ENCODE data around the gene CCM2. TPM values are rescaled to one million over a fixed set of nuclear protein-coding genes. Genes with fewer than 3 reads are reported as not detected.

CCM2 gene
- polyA plus RNA-seq, 6 donors from 2014 or later: 69.3 to 136 (median 77.3) TPM

- ATAC-seq (ENCODE audit: low read depth in 2 of 2) (peak; percentile 74 to 91), DNase-seq (no peak)
- peaks cover 48 to 53% (median 51%) of the 10 kb centered on the region in 3 donors for H3K4me1 Mint-ChIP-seq
- H3K9me3 Mint-ChIP-seq: no peaks in the 10 kb centered on the region
- no peaks in the 10 kb centered on the region for H3K27me3 Mint-ChIP-seq
- peak overlapping the region in 5 of 6 donors; percentile 44 to 84 (median 78) for H3K27ac Mint-ChIP-seq
- H3K36me3 Mint-ChIP-seq: peaks cover 8 to 19% of the 10 kb centered on the region in 2 donors
- peak overlapping the region in 3 of 8 donors; percentile 18 to 59 (median 21) for H3K4me3 Mint-ChIP-seq
Measured at GRCh38 chr7:45050198-45050597, 50.2 kb downstream of the CCM2 start.

- Mint-ChIP-seq H3K27me3 (no peaks in the 10 kb centered on the region), H3K4me3 (peak overlapping the region in 1 of 8 donors; percentile 6), H3K9me3 (no peaks in the 10 kb centered on the region), H3K36me3 (peaks cover 8 to 25% of the 10 kb centered on the region in 2 donors), H3K4me1 (peaks cover 57 to 64% (median 63%) of the 10 kb centered on the region in 3 donors), H3K27ac (peak overlapping the region; percentile 35 to 85 (median 56))
- DNase-seq: no peak
- no peak for ATAC-seq (ENCODE audit: low read depth in 2 of 2)
Measured at GRCh38 chr7:45052011-45052410, 52.0 kb downstream of the CCM2 start.

GRCh38 chr7:45053401-45053800 lies 53.4 kb downstream of the CCM2 start:
- no peak for ATAC-seq (ENCODE audit: low read depth in 2 of 2)
- Mint-ChIP-seq H3K4me3 (no peak overlapping the region), H3K27ac (peak overlapping the region in 5 of 6 donors; percentile 62 to 87 (median 70)), H3K9me3 (no peaks in the 10 kb centered on the region), H3K36me3 (peaks cover 8 to 16% of the 10 kb centered on the region in 2 donors), H3K4me1 (peaks cover 58 to 77% (median 72%) of the 10 kb centered on the region in 3 donors), H3K27me3 (no peaks in the 10 kb centered on the region)
- no peak for DNase-seq

DNA sequence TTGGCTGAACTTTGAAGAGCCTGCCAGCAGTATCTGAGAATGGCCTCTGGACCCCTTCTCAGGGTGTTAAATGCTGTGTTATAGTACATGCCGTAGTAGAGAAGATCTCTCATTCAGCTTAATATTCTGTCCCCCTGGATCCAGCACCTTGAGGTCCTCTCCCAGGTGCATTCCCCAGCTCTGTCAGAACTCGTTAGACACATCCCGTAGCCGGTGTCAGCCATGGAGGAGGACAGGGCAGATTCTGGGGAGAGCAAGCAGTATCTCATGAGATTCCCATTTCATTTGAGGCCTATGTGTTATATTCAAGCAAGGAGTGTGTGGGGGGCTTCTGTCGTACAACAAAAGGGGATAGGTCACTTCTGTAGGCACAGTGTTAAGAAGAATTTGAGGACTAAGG lies 53.9 kb downstream of the CCM2 start:
- ATAC-seq (ENCODE audit: low read depth in 2 of 2) (no peak), DNase-seq (no peak)
- Mint-ChIP-seq H3K36me3 (peaks cover 8 to 16% of the 10 kb centered on the region in 2 donors), H3K4me3 (no peak overlapping the region), H3K4me1 (peaks cover 61 to 79% (median 75%) of the 10 kb centered on the region in 3 donors), H3K27ac (peak overlapping the region in 5 of 6 donors; percentile 17 to 85 (median 70)), H3K9me3 (no peaks in the 10 kb centered on the region), H3K27me3 (no peaks in the 10 kb centered on the region)

DNA sequence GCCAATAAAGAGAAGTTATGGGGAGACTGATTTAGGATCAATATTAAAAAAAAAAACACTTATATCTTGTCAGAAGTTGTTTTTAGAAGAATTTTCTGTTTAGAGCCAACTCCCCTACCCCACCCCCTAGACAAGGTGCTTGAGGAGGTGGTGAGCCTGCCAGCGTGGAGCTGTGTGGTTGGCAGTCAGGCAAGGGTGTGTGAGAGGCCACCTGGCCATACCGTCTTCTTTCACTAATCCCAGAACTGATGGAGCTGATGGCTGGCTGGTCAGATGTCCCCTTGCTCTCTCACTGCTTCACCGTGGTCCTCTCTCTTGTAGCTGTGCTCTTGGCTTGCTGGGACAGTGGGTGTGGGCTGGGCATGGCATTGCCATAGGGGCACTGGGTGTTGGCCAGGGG lies 54.4 kb downstream of the CCM2 start:
- DNase-seq (no peak), ATAC-seq (ENCODE audit: low read depth in 2 of 2) (no peak)
- peaks cover 8 to 16% of the 10 kb centered on the region in 2 donors for H3K36me3 Mint-ChIP-seq
- H3K9me3 Mint-ChIP-seq: no peaks in the 10 kb centered on the region
- H3K4me1 Mint-ChIP-seq: peaks cover 61 to 79% (median 75%) of the 10 kb centered on the region in 3 donors
- H3K27ac Mint-ChIP-seq: peak overlapping the region in 5 of 6 donors; percentile 17 to 98 (median 76)
- no peaks in the 10 kb centered on the region for H3K27me3 Mint-ChIP-seq
- no peak overlapping the region for H3K4me3 Mint-ChIP-seq

GRCh38 chr7:45055016-45055415 lies 55.0 kb downstream of the CCM2 start:
- Mint-ChIP-seq H3K27me3 (no peaks in the 10 kb centered on the region), H3K4me3 (peak overlapping the region in 1 of 8 donors; percentile 75), H3K9me3 (no peaks in the 10 kb centered on the region), H3K36me3 (peaks cover 8 to 14% of the 10 kb centered on the region in 2 donors), H3K4me1 (peaks cover 59 to 78% (median 75%) of the 10 kb centered on the region in 3 donors), H3K27ac (peak overlapping the region in 3 of 6 donors; percentile 76 to 98 (median 85))
- ATAC-seq (ENCODE audit: low read depth in 2 of 2): no peak
- no peak for DNase-seq

DNA sequence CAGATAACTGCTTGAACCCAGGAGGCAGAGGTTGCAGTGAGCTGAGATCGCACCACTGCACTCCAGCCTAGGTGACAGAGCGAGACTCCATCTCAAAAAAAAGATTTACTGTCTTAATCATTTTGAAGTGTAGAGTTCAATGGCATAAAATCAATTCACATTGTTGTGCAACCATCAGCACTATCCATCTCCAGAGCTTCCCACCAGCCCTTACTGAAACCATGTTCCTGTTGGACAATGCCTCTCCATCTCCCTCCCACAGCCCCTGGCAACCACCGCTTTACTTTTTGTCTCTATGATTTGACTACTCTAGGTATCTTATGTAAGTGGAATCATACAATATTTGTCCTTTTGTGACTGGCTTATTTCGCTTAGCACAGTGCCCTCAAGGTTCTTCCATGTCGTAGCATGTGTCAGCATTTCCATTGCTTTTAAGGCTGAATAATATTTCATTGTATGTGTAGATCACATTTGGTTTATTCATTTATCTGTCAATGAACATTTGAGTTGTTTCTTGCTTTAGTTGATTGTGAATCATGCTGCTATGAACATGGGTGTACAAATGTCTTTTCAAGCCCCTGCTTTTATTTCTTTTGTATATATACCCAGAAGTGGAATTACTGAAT lies 55.7 kb downstream of the CCM2 start:
- Mint-ChIP-seq H3K27ac (peak overlapping the region in 4 of 6 donors; percentile 4 to 86 (median 74)), H3K27me3 (no peaks in the 10 kb centered on the region), H3K4me3 (no peak overlapping the region), H3K9me3 (no peaks in the 10 kb centered on the region), H3K36me3 (peaks cover 12 to 14% of the 10 kb centered on the region in 2 donors), H3K4me1 (peaks cover 59 to 76% (median 75%) of the 10 kb centered on the region in 3 donors)
- ATAC-seq (ENCODE audit: low read depth in 2 of 2) (no peak), DNase-seq (no peak)

GRCh38 chr7:45057878-45058277 lies 57.9 kb downstream of the CCM2 start:
- DNase-seq: no peak
- H3K36me3 Mint-ChIP-seq: peaks cover 9 to 17% of the 10 kb centered on the region in 2 donors
- no peak for ATAC-seq (ENCODE audit: low read depth in 2 of 2)
- no peak overlapping the region for H3K4me3 Mint-ChIP-seq
- no peaks in the 10 kb centered on the region for H3K9me3 Mint-ChIP-seq
- H3K4me1 Mint-ChIP-seq: peaks cover 54 to 79% (median 79%) of the 10 kb centered on the region in 3 donors
- H3K27ac Mint-ChIP-seq: peak overlapping the region in 3 of 6 donors; percentile 3 to 75 (median 21)
- H3K27me3 Mint-ChIP-seq: no peaks in the 10 kb centered on the region

DNA sequence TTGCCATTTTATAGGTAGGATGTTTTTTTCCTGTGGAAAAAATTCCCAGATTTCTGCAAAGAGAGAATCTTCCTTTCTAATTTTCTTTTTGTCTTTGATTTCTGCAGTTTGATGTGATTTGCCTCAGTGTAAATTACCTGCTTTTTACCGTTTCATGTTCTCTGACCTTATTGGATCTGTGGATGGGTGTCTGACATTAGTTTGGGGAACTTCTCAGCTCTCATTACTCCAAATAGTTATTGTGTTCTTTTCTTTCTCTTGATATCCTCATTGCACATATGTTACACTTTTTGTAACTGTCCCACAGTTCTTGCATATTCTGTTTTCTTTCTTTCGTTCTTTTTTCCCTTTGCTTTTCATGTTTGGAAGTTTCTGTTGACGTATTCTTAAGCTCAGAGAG lies 60.3 kb downstream of the CCM2 start:
- no peak for ATAC-seq (ENCODE audit: low read depth in 2 of 2)
- H3K4me1 Mint-ChIP-seq: peaks cover 44 to 78% (median 66%) of the 10 kb centered on the region in 3 donors

DNA sequence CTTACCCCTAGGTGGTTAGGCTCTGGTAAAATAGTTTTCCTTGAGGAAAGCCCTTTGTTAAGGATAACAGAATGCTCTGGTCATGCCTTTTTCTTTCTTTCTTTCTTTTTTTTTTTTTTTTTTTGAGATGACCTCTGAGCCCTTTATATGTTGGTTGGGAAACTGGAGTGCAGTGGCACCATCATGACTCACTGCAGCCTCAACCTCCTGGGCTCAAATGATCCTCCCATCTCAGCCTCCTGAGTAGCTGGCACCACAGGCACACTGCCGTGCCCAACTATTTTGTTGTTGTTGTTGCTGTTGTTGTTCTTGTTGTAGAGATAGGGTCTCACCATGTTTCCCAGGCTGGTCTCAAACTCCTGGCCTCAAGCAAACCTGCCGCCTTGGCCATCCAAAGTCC lies 61.4 kb downstream of the CCM2 start:
- Mint-ChIP-seq H3K27ac (peak overlapping the region in 5 of 6 donors; percentile 52 to 91 (median 67)), H3K27me3 (no peaks in the 10 kb centered on the region), H3K4me3 (peak overlapping the region in 1 of 8 donors; percentile 82), H3K4me1 (peaks cover 40 to 75% (median 64%) of the 10 kb centered on the region in 3 donors), H3K36me3 (peaks cover 11 to 28% of the 10 kb centered on the region in 2 donors), H3K9me3 (no peaks in the 10 kb centered on the region)
- no peak for DNase-seq
- no peak for ATAC-seq (ENCODE audit: low read depth in 2 of 2)

More for the DNA sequence above, 60.3 kb downstream of the CCM2 start:
- Mint-ChIP-seq H3K27ac (peak overlapping the region in 5 of 6 donors; percentile 49 to 91 (median 82)), H3K4me3 (no peak overlapping the region), H3K27me3 (no peaks in the 10 kb centered on the region), H3K9me3 (no peaks in the 10 kb centered on the region), H3K36me3 (peaks cover 17 to 19% of the 10 kb centered on the region in 2 donors)
- DNase-seq: no peak

DNA sequence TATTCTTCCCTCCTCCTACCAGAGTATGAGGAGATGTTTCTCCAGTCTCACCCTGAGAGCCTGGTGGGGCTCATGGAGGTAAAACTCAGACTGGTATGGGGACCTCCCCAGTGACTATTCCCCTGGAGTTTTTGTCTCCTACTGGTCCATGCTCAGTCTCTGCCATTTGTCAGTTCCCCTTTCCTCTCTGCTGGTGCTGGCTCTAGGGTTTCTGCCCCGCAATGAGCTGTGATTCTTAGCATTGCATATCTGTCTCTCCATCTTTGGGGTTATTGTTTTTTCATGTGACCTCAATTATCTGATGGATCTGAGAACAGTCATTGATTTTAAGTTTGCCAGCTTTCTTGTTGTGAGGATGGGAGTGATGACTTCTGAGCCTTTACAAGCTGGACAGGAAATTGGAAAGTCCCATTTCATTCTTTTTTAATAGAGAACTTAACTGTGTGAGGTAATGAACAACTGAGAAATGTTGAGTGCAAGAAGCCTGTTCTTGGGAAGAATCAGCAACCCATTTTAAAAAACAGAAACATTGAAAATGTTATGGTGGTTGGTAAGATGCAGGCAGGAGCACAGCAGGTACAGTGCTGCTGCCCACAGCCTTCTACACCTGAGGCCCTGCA lies 61.9 kb downstream of the CCM2 start:
- Mint-ChIP-seq H3K27ac (peak overlapping the region in 5 of 6 donors; percentile 52 to 82 (median 67)), H3K4me3 (peak overlapping the region in 4 of 8 donors; percentile 3 to 82 (median 15)), H3K36me3 (peaks cover 11 to 28% of the 10 kb centered on the region in 2 donors), H3K9me3 (no peaks in the 10 kb centered on the region), H3K4me1 (peaks cover 40 to 73% (median 61%) of the 10 kb centered on the region in 3 donors), H3K27me3 (no peaks in the 10 kb centered on the region)
- DNase-seq: no peak
- ATAC-seq (ENCODE audit: low read depth in 2 of 2): no peak

GRCh38 chr7:45064047-45064725 lies 64.2 kb downstream of the CCM2 start:
- no peak for DNase-seq
- Mint-ChIP-seq H3K9me3 (no peaks in the 10 kb centered on the region), H3K27ac (peak overlapping the region in 2 of 6 donors; percentile 66 to 76), H3K36me3 (peaks cover 11 to 37% of the 10 kb centered on the region in 2 donors), H3K27me3 (no peaks in the 10 kb centered on the region), H3K4me3 (peak overlapping the region in 1 of 8 donors; percentile 21), H3K4me1 (peaks cover 33 to 63% (median 51%) of the 10 kb centered on the region in 3 donors)
- ATAC-seq (ENCODE audit: low read depth in 2 of 2): no peak
